Sigmoid colon (tissue), 3 donors: ENCODE results near the gene HES5.

Source experiments
- CTCF ChIP-seq, 4 experiments: fragments of 450-650 bp in 3 of 4; fragments of 200-600 bp in 1 of 4; IDR thresholded peaks; one replicate each; pipeline ENCODE4 v1.5.1; 2016 to 2019; ENCODE audit warnings: antibody characterized with exemption in 4 of 4, mild to moderate bottlenecking in 3 of 4, moderate library complexity in 2 of 4
- POLR2A ChIP-seq, 2 donors: fragments of 450-650 bp; IDR thresholded peaks; one replicate each; pipeline ENCODE4 v1.6.1; 2016; ENCODE audit warnings: antibody characterized with exemption in 2 of 2, mild to moderate bottlenecking in 2 of 2, moderate library complexity in 2 of 2

GRCh38 chr1:2564006-2564814 lies 34.1 kb upstream of the HES5 start:
- no peak for TF ChIP-seq CTCF (IDR thresholded peaks at IDR 0.05)
- no peak for TF ChIP-seq POLR2A (IDR thresholded peaks at IDR 0.05)
